ENCODE results near the gene CPSF6.

DNA sequence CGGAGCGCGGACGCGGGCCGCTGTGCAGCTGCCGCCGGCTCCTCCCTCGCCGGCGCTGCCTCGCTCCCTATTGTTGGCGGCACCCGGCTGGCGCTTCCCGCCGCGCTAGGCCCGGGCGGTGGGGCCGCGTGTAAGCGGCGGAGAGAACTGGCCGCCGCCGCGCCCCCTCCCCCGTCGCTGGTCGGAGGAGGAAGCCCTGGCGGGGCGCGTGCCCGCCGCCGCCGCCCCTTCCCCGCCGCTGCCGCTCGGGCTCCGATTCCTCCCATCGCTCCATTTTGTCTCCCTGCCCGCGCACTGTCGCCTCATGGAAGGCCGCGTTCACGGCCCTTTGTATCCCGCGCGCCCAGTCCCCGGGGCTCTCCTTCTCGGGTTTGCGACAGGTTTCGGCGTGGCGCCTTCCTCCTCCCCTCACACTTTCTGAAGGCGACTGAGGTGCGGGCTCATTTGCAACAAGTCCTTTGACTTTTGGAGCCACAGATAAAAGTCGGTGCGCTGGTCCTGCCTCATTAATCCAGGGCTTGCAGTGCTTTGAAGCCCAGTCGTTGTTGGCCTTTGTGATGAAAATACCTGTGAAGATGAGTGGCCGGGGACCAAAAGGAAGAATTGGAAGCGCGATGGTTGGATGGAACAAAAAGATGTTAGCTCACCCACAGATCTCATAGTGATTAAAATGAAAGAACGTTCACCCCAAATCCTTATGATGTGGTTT is 707 bp downstream of the CPSF6 start:
- TF ChIP-seq SRF (IDR thresholded peaks at IDR 0.05; ENCODE audit: low read depth): no peak
- no peak for TF ChIP-seq FOSL1 (IDR thresholded peaks at IDR 0.05; ENCODE audit: low read depth)
- TF ChIP-seq SIN3A (IDR thresholded peaks at IDR 0.05; ENCODE audit: low read depth): no peak
- TF ChIP-seq RAD21 (IDR thresholded peaks at IDR 0.05; ENCODE audit: low read depth): no peak
- no peak for TF ChIP-seq POLR2A (IDR thresholded peaks at IDR 0.05; ENCODE audit: borderline replicate concordance, extremely low read depth, insufficient read depth, insufficient read length)
- TF ChIP-seq, protein P1, sequence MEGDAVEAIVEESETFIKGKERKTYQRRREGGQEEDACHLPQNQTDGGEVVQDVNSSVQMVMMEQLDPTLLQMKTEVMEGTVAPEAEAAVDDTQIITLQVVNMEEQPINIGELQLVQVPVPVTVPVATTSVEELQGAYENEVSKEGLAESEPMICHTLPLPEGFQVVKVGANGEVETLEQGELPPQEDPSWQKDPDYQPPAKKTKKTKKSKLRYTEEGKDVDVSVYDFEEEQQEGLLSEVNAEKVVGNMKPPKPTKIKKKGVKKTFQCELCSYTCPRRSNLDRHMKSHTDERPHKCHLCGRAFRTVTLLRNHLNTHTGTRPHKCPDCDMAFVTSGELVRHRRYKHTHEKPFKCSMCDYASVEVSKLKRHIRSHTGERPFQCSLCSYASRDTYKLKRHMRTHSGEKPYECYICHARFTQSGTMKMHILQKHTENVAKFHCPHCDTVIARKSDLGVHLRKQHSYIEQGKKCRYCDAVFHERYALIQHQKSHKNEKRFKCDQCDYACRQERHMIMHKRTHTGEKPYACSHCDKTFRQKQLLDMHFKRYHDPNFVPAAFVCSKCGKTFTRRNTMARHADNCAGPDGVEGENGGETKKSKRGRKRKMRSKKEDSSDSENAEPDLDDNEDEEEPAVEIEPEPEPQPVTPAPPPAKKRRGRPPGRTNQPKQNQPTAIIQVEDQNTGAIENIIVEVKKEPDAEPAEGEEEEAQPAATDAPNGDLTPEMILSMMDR (IDR thresholded peaks at IDR 0.05 in 2 of 3, conservative IDR thresholded peaks at IDR 0.05 in 1 of 3; ENCODE audit: borderline replicate concordance in 1 of 3, insufficient read depth in 1 of 3, low read depth in 2 of 3, low read length in 2 of 3): no peak
- no peak for TF ChIP-seq ZBTB33 (IDR thresholded peaks at IDR 0.05; ENCODE audit: extremely low read depth, insufficient replicate concordance, low read length)
- no peak for TF ChIP-seq EZH2 (IDR thresholded peaks at IDR 0.05)
- no peak for TF ChIP-seq JUND (IDR thresholded peaks at IDR 0.05)
- no peak for TF ChIP-seq POLR2AphosphoS5 (IDR thresholded peaks at IDR 0.05; ENCODE audit: low read depth, low read length)
- no peak for TF ChIP-seq EGR1 (IDR thresholded peaks at IDR 0.05; ENCODE audit: low read depth)
